NT2/D1 (cell line): ENCODE data around the gene CLSTN3.

Experiments
- DNase-seq: peaks from one replicate; pipeline ENCODE4 v3.0.0-alpha.2; 2011; ENCODE audit warnings: low read depth, low spot score
- H3K27me3 ChIP-seq: 2 replicates; pipeline ENCODE4 v1.6.0; 2011; ENCODE audit warnings: mild to moderate bottlenecking; ENCODE audit not compliant: insufficient read length, insufficient read depth
- H3K36me3 ChIP-seq: 2 replicates; pipeline ENCODE4 v1.6.1; 2011; ENCODE audit warnings: mild to moderate bottlenecking, low read length, mixed read lengths; ENCODE audit not compliant: insufficient read depth, insufficient read length
- H3K4me1 ChIP-seq: 2 replicates; pipeline ENCODE4 v1.5.1; 2011; ENCODE audit not compliant: insufficient read depth, insufficient read length
- H3K4me3 ChIP-seq: 2 replicates; pipeline ENCODE4 v1.5.1; 2011; ENCODE audit warnings: low read depth; ENCODE audit not compliant: insufficient read length
- H3K9ac ChIP-seq: 2 replicates; pipeline ENCODE4 v1.6.0; 2011; ENCODE audit warnings: low read depth; ENCODE audit not compliant: insufficient read length
- H3K9me3 ChIP-seq: 2 replicates; pipeline ENCODE4 v1.5.1; 2011; ENCODE audit warnings: mild to moderate bottlenecking, low read length; ENCODE audit not compliant: insufficient read depth
- SUZ12 ChIP-seq: IDR thresholded peaks from 2 replicates; pipeline ENCODE4 v1.6.1; 2011; ENCODE audit not compliant: insufficient read length, insufficient read depth; ENCODE audit errors: extremely low read depth
- YY1 ChIP-seq: IDR thresholded peaks from 2 replicates; pipeline ENCODE4 v1.6.1; 2011; ENCODE audit not compliant: insufficient read length, insufficient read depth
- ZNF274 ChIP-seq: IDR thresholded peaks from 2 replicates; pipeline ENCODE4 v1.6.1; 2011; ENCODE audit warnings: mild to moderate bottlenecking, low read depth, low read length

Gene CLSTN3

GRCh38 chr12:7188562-7189397 is 58.6 kb downstream of the CLSTN3 start:
- Histone ChIP-seq H3K4me1 (peaks cover 7% of the 10 kb centered on the region), H3K9me3 (no peaks in the 10 kb centered on the region), H3K9ac (peak overlapping the region; percentile 74), H3K36me3 (peaks cover 29% of the 10 kb centered on the region), H3K4me3 (peak overlapping the region; percentile 85), H3K27me3 (no peaks in the 10 kb centered on the region)
- peak; percentile 93 for DNase-seq
- TF ChIP-seq YY1 (no peak), SUZ12 (no peak)

- Histone ChIP-seq H3K4me3 (peak within 1 kb of the TSS; percentile 96), H3K36me3 (peaks cover 31% of the 10 kb centered on the region), H3K9ac (peak within 1 kb of the TSS; percentile 92), H3K27me3 (no peaks in the 10 kb centered on the region), H3K9me3 (no peaks in the 10 kb centered on the region), H3K4me1 (peaks cover 7% of the 10 kb centered on the region)
- DNase-seq = peak; percentile 100
- TF ChIP-seq ZNF274 = no peak
- TF ChIP-seq SUZ12 = no peak
- TF ChIP-seq YY1 = no peak
Measured at GRCh38 chr12:7189398-7190267, 59.5 kb downstream of the CLSTN3 start, which contains the start of gene PEX5. PEX5 (plus strand) TSS chr12:7189686; CDS start chr12:7190378, 692 bp downstream.

- Histone ChIP-seq H3K9ac (peak overlapping the region; percentile 92), H3K4me1 (peaks cover 7% of the 10 kb centered on the region), H3K27me3 (no peaks in the 10 kb centered on the region), H3K36me3 (peaks cover 39% of the 10 kb centered on the region), H3K4me3 (peak overlapping the region; percentile 96), H3K9me3 (no peaks in the 10 kb centered on the region)
- no peak for TF ChIP-seq ZNF274
- no peak for TF ChIP-seq YY1
- peak; percentile 30 for DNase-seq
Measured at GRCh38 chr12:7190268-7191055, 60.3 kb downstream of the CLSTN3 start.

- no peak overlapping the region for H3K9ac ChIP-seq
- DNase-seq = no peak
- no peaks in the 10 kb centered on the region for H3K27me3 ChIP-seq
- peaks cover 49% of the 10 kb centered on the region for H3K36me3 ChIP-seq
- TF ChIP-seq ZNF274 (no peak), SUZ12 (no peak), YY1 (no peak)
- H3K9me3 ChIP-seq = peaks cover 7% of the 10 kb centered on the region; the same call in 1 of the 2 replicates
- no peak overlapping the region for H3K4me3 ChIP-seq
- H3K4me1 ChIP-seq = peaks cover 7% of the 10 kb centered on the region
Measured at GRCh38 chr12:7193674-7194073, 63.5 kb downstream of the CLSTN3 start.

- DNase-seq = no peak
- Histone ChIP-seq H3K4me1 (no peaks in the 10 kb centered on the region), H3K36me3 (peaks cover 57% of the 10 kb centered on the region), H3K27me3 (no peaks in the 10 kb centered on the region), H3K4me3 (no peak overlapping the region), H3K9ac (no peak overlapping the region), H3K9me3 (peaks cover 26% of the 10 kb centered on the region; the same call in 1 of the 2 replicates)
- TF ChIP-seq SUZ12 (no peak), YY1 (no peak), ZNF274 (no peak)
Measured at GRCh38 chr12:7197841-7198240, 67.7 kb downstream of the CLSTN3 start.

GRCh38 chr12:7203109-7203508 is 72.9 kb downstream of the CLSTN3 start:
- no peak for DNase-seq
- no peaks in the 10 kb centered on the region for H3K4me1 ChIP-seq
- no peaks in the 10 kb centered on the region for H3K27me3 ChIP-seq
- no peak overlapping the region for H3K9ac ChIP-seq
- H3K4me3 ChIP-seq = no peak overlapping the region
- H3K9me3 ChIP-seq = peaks cover 24% of the 10 kb centered on the region; the same call in 1 of the 2 replicates
- H3K36me3 ChIP-seq = peaks cover 72% of the 10 kb centered on the region
- TF ChIP-seq YY1 = no peak
- TF ChIP-seq SUZ12 = no peak
- no peak for TF ChIP-seq ZNF274

GRCh38 chr12:7205091-7205490 is 74.9 kb downstream of the CLSTN3 start:
- peaks cover 85% of the 10 kb centered on the region for H3K36me3 ChIP-seq
- peaks cover 14% of the 10 kb centered on the region; the same call in 1 of the 2 replicates for H3K9me3 ChIP-seq
- no peaks in the 10 kb centered on the region for H3K27me3 ChIP-seq
- H3K4me1 ChIP-seq = no peaks in the 10 kb centered on the region
- no peak overlapping the region for H3K9ac ChIP-seq
- H3K4me3 ChIP-seq = no peak overlapping the region
- no peak for TF ChIP-seq ZNF274
- no peak for TF ChIP-seq SUZ12
- TF ChIP-seq YY1 = no peak
- DNase-seq = no peak
